HG02571 (cell line): ENCODE measurements around the gene TXNDC15.

ENCODE experiments used
- ATAC-seq: cut with Tn5 transposase; IDR thresholded peaks from one replicate; pipeline ENCODE4 v1.9.1; 2021; ENCODE audit warnings: mild to moderate bottlenecking, moderate library complexity; ENCODE audit not compliant: unreplicated experiment

Gene TXNDC15

DNA sequence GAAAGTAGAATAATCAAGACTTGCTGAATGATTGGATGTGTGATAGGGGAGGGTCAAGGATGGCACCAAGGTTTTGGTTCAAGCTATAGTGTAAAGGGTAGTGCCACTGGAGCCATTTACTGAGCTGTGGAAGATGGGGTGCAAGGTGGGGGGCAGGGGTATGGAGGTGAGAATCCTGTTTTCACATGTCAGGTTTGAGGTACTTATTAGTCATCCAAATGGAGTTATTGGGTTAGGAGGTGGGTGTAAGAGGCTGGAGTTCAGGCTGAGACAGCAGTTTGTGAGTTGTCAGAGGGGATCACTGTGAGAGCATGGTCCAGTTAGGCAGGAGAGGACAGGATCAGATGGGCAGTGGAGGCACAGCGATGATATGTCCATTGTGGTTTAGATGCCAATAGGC lies 39.6 kb downstream of the TXNDC15 start:
- ATAC-seq: no peak

DNA sequence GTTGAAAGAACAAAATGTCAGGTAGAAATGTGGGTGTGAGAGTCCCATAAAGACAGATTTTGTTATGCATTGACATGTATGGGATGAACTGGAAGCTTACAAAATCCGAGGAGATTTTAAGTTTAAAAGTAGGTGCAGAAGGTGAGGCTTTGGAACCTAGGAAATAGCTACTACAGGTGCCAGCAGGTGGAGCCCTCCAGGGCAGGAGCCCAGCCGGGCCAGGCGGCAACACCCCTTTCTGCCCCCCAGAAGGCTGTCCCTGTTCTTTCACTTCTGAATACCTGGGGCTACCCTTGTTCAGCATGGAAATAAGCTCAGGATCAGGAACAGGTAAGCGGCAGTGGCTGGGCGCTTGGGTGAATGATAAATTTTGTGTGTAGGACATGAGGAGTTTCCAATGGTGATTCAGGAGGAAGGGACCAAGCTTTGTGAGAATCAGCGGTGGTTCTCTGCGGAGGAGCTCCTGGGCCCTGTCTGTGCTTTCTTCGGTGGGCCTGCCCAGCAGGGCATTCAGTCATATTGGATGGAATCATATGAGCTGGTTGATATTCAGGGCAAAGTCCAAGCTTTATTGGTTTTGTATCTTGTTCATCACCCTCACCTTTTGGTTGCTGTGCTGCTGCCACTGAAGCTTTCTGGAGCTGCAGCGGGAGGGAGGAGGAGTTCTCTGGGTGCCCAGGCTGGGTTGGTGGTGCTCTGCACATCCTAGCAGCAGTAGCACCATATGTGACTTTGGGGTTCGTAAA lies 43.1 kb downstream of the TXNDC15 start:
- no peak for ATAC-seq

DNA sequence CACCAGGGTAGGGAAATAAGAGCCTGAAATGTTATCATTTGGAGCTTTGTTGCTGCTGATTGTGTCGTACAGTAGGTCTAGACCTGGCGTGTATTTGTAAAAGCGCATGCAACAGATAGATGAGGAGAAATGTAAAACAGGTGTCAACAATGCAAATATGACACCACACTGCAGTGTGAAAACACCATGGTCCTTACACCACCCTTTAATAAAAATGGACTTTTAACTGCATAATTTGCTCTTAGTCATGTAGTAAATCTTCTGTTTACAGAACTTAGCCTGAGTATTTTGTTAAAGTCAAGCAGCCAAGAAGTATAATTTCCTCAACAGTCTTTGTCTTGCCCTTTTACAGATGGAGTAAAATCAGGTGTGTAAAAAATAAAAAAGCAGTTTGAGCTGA lies 44.7 kb downstream of the TXNDC15 start:
- no peak for ATAC-seq

DNA sequence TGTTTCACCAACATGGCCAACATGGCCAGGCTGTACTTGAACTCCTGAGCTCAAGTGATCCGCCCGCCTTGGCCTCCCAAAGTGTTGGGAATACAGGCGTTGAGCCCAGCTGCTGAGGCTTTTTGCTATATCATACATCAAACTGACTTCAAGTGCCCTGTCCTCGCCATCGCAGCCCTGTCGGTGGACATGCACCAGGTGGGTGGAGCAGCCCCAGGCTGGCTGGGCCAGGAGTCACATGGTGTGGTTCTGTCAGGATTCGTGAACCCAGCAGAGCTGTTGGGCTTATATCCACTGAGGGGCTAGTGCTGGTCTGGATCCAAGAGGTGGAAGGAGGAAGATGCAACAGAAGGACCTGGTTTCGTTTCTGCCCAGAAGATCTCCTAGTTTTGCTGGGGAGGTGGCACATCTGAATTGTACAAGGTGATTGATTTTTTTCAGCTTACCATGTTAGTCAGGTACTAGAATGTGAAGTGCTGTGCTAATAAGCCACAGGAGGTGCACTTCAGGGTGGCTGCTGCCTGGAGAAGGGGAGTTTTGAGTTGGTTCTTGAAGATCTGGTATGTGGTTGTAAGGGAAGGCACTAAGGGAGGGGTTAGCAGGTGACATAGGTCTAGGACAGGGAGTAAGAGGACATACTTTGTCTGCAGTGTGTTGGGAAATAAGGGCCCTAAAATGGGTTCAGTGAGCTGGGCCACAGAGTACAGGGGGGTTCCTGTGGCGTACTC lies 46.8 kb downstream of the TXNDC15 start:
- no peak for ATAC-seq

DNA sequence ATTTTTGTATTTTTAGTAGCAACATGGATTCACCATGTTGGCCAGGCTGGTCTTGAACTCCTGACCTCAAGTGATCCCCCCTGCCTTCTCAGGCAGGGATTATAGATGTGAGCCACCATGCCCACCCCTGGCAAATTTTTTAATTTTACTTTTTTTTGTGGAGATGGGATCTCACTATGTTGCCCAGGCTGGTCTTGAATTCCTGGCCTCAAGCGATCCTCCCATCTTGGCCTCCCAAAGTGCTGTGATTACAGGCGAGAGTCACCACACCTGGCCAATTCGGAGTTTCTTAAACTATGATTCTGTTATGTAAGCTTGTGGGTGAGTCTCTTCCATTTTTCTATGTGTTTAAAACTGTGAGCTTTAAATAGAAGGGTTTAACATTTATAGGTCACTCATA lies 58.3 kb downstream of the TXNDC15 start:
- ATAC-seq: no peak

DNA sequence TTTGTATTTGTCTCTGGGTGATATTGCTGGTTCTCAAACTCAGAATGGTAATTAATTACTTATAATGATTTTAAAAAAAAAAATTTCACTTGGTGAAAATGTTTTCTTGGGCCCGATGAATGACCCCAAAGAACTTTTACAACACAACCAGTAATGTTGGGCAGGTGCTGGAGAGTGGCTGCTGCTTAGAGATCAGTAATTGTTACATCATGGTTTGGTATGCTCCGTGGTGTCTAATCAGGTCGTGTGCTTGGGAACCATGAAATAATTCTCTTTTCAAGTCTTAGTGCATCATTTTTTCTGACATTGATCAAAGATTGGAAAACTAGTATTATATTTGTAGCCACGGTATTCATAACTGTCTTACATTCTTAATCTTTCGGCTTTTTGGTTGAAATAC lies 60.0 kb downstream of the TXNDC15 start:
- ATAC-seq: no peak

DNA sequence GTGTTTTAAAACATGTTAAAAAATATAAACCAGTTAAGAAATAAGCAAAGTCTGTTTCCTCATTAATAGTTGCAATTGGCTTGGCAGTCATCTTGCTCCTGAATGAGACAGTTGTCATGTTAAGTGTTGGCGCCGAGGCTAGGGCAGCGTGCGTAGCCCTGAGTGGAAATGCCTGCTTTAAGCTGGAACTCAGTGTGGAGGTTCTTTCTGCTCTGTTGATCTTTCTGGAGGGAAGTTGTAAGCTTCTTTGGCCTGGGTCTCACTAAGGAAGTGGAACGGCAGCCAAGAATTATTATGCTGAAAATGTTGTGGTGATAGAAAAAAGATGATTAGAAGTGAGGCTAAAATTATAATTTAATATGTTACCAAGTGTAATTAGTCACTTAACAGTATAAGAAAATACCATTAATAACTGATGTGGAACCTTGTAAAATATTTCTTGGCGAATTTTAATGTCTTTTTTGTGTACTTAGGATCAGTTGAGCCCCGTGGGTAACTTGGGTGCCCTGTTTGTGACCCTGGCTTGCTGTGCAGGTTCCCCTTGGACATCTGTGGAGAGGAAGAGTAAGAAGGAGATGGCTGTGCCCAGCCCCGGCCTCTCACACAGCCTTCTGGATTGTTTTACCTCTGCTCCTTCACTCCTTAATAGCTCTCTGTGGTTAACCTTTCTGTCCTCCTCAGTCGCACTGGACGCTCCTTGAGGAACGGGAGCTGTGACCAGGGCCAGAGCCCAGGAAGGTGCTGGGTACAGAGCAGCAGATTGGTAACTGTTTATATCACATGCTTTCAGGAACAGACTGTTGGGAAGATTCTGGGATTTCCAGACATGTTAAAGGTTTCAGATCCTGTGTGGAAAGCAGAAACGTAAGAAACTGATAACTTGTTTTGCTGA lies 61.8 kb downstream of the TXNDC15 start:
- ATAC-seq: no peak

DNA sequence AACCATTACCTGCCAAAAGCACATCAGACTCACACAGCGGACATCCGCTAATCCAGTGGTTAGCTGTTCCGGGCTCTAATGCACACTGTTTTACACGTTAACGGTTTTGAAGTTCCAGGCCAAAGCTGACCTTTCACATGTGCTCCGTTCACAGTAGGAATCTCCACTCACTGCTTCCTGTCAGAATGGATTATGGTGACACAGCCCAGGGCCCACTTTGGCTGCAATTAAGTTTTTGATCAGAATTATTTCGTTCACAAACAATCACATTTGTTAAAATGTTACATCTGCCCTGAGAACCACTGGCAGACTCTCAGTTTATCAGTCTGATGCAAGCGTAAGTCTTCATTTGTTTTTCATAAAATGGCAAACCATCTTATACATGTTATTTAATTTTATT lies 63.4 kb downstream of the TXNDC15 start:
- no peak for ATAC-seq

DNA sequence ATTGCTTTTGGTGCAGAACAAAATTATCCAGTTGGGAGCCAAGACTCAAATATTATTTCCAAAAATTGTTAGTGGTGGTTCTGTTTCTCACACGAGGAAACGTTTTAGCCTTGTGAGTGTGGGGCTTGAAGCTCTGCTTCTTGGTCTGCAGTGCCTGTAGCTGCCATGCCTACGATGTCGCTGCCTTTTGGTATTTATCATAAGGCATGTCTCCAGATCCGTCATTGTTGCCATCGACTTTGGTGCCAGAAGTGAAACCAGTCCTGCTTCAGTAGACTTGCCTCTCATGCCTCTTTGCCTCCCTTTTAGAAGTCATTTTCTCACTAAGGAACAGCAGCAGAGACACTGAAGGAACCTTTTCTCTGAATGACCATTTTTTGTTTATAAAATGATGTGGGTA lies 63.9 kb downstream of the TXNDC15 start:
- ATAC-seq: no peak

DNA sequence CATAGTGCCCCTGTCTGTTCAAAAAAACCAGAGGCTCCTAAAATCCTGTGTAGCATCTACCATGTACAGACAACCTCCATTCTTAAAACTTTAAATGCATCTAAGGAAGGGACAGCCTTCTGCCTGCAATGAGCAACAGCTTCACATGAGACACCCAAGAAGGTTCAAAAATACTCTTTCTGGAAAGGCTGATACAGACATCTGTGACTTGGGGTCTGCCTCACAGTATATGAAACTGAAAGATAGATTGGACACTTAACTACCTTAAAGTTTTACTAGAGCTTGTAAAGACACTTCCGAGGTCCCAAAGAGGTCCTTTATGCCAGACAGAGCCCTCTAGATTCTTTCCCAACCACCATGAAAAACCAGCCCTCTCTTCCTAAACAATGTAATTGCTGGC lies 65.3 kb downstream of the TXNDC15 start:
- ATAC-seq: no peak

DNA sequence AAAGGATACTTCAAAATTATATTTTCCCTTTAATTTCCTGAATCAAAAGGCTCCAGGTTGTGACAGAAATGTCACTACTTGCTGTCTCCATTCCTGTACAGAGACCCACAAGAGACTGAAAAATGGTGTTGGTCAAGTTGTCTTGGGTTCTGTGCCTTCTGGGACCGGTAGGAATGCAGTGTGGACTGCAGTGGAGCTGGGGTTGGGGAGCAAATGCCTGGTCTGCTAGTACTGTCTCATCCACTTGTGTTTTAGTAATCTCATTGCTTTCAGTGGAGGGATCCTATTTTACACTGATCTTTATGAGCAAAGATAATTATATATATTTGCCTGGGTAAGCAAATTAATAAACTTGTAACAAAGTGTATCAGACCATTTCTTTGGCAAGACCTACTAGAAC lies 69.4 kb downstream of the TXNDC15 start:
- no peak for ATAC-seq

DNA sequence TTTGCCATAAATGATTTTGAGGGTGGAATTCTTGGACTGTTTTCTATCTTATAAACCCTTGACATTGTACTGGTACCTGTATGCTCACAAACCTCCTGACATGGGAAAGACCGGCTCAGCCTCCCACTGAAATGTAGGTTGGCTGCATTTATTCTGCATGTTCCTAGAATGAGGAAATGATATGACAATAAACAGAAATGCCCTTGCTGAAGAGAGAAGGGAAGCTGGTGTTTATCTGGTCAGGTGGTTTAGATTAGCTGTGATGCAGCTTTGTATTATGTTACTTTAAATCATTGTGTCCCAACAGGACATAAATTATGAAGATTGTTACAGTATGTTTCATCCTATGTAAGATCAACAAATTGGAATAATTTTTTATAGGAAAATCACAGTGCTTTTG lies 70.5 kb downstream of the TXNDC15 start:
- ATAC-seq: no peak

DNA sequence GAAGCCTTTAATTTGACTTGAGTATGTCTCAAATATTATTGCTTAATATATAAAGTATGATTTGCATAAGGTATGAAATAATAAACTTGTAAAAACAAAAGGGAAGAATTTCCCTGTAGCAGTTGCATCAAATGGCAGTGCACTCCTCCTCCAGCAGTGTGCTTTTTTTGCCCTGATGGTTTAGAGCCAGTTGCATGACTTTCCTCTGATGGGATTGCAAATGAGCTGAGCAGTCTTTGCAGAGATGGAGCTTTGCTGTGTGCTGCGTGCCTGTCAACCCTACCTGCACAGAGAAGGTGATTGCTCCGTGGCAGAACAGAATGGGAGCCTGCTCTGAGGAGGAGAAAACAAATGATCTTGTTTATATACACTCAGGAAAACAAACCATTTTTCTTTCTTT lies 70.9 kb downstream of the TXNDC15 start:
- ATAC-seq: no peak

DNA sequence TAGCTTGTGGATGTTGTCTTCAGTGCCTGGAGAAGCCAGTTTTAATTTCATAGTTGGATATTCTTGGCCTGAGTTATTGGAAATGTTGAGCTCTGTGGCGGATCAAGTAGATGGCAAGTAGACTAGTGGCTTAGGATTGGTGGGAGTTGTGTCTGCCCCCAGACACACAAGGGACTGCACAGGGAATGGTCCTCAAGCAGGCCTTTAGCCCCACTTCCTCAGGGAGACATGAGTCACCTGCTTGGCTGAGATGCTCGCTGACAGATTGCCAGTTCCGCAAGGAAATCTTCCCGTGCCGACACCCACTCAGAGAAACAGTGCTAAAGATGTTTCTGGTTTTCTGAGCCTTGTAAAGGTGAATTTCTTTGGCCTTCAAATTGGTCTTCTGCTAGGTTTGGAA lies 74.7 kb downstream of the TXNDC15 start:
- no peak for ATAC-seq

DNA sequence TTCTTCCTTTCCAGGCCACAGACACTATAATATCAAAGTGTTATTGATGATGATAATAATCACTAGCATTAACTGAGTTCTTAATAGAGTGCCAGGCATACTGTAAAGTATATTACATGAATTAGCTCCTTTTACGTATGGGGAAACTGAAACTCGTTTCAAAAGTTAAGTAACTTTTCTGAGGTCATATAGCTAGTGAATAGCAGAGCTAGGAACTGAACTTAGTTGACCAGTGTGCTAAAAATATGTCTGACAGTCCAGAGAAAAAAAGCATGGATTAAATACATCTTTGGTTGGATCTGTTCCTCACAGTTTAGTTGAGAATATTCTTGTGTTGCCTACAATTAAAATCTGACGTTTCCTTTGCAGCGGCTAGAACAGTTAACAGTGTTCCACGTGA lies 75.1 kb downstream of the TXNDC15 start:
- no peak for ATAC-seq
